IMR-90 (cell line): ENCODE measurements around the gene DAB1. TPM values are rescaled to one million over a fixed set of nuclear protein-coding genes. Genes with fewer than 3 reads are reported as not detected.

Experiments
- ATAC-seq: fragments of 200-7000 bp; cut with Tn5 transposase; 2 replicates; pipeline ENCODE4 v1.9.1; 2020; ENCODE audit warnings: low read depth, mild to moderate bottlenecking, moderate library complexity
- BruUV-seq: library from RNA; stranded (reverse); fragments of 400-500 nt; replicated peaks from 2 replicates; lab custom pipeline; 2021; lab: Mats Ljungman, UMichigan
- CTCF ChIA-PET: fragments of 300-600 bp; formaldehyde crosslinking; extraction: SDS; loops from one replicate; lab custom pipeline; 2021; ENCODE audit warnings: antibody characterized with exemption; lab: Yijun Ruan, JAX
- POLR2A ChIA-PET: fragments of 300-600 bp; sonication (Branson Sonifier 250); formaldehyde crosslinking; loops from one replicate; lab custom pipeline; 2022; ENCODE audit warnings: antibody characterized with exemption; ENCODE audit not compliant: unreplicated experiment; lab: Charles Lee
- DNase-seq: peaks from one replicate; pipeline ENCODE4 v3.0.0; 2013
- H2AFZ ChIP-seq: replicated peaks from 2 replicates; pipeline ENCODE3; 2013; ENCODE audit warnings: low read length, mild to moderate bottlenecking; ENCODE audit not compliant: poor library complexity
- H2AK5ac ChIP-seq: 2 replicates; pipeline ENCODE4 v1.6.1; 2013; ENCODE audit warnings: low read depth, low read length, inconsistent platforms
- H2AK9ac ChIP-seq: replicated peaks from 2 replicates; pipeline ENCODE3; 2013; ENCODE audit warnings: mild to moderate bottlenecking, low read depth, low read length, moderate library complexity; ENCODE audit not compliant: poor library complexity
- H2BK120ac ChIP-seq: 2 replicates; pipeline ENCODE4 v1.6.1; 2013; ENCODE audit warnings: low read depth, low read length, inconsistent platforms
- H2BK15ac ChIP-seq: 3 replicates; pipeline ENCODE4 v1.6.1; 2013; ENCODE audit warnings: low read depth, low read length, inconsistent platforms
- H2BK20ac ChIP-seq: 2 replicates; pipeline ENCODE4 v1.6.1; 2013; ENCODE audit warnings: low read depth, mild to moderate bottlenecking, inconsistent platforms, low read length, moderate library complexity
- H2BK5ac ChIP-seq: 2 replicates; pipeline ENCODE4 v1.6.1; 2013; ENCODE audit warnings: mild to moderate bottlenecking, low read depth, low read length, inconsistent platforms; ENCODE audit not compliant: poor library complexity, severe bottlenecking
- H3K14ac ChIP-seq: replicated peaks from 2 replicates; pipeline ENCODE4 v1.6.1; 2013; ENCODE audit warnings: low read depth, low read length, inconsistent platforms
- H3K18ac ChIP-seq: 2 replicates; pipeline ENCODE4 v1.6.1; 2013; ENCODE audit warnings: low read depth, low read length, control low read depth
- H3K23ac ChIP-seq: 2 replicates; pipeline ENCODE4 v1.6.1; 2013; ENCODE audit warnings: low read depth, low read length, inconsistent platforms
- H3K27ac ChIP-seq: 2 replicates; pipeline ENCODE4 v1.5.1; 2013; ENCODE audit warnings: mild to moderate bottlenecking, control low read depth, low read length; ENCODE audit not compliant: insufficient read depth
- H3K27me3 ChIP-seq: 2 replicates; pipeline ENCODE4 v1.6.1; 2013; ENCODE audit warnings: low read length; ENCODE audit not compliant: control insufficient read depth, insufficient read depth
- H3K36me3 ChIP-seq: 2 replicates; pipeline ENCODE4 v1.6.1; 2013; ENCODE audit warnings: low read length, mixed read lengths; ENCODE audit not compliant: control insufficient read depth, insufficient read depth
- H3K4ac ChIP-seq: 2 replicates; pipeline ENCODE4 v1.6.1; 2013; ENCODE audit warnings: low read depth, low read length, inconsistent platforms
- H3K4me1 ChIP-seq: 2 replicates; pipeline ENCODE4 v1.6.1; 2013; ENCODE audit warnings: low read length, mixed read lengths; ENCODE audit not compliant: control insufficient read depth, insufficient read depth
- H3K4me2 ChIP-seq: 2 replicates; pipeline ENCODE4 v1.6.1; 2013; ENCODE audit warnings: low read depth, mild to moderate bottlenecking, control low read depth, low read length, moderate library complexity
- H3K4me3 ChIP-seq: 2 replicates; pipeline ENCODE4 v1.5.1; 2013; ENCODE audit warnings: low read depth, mild to moderate bottlenecking, control low read depth, low read length, moderate library complexity; ENCODE audit not compliant: insufficient read depth
- H3K56ac ChIP-seq: 2 replicates; pipeline ENCODE4 v1.6.1; 2013; ENCODE audit warnings: low read length, inconsistent platforms; ENCODE audit not compliant: insufficient read depth; ENCODE audit errors: extremely low read depth
- H3K79me1 ChIP-seq, 2 experiments: 2 replicates each; pipeline ENCODE4 v1.6.1; 2013; ENCODE audit warnings: low read length in 2 of 2, inconsistent platforms in 1 of 2, low read depth in 1 of 2
- H3K9ac ChIP-seq: 2 replicates; pipeline ENCODE4 v1.6.1; 2013; ENCODE audit warnings: low read depth, low read length, control low read depth
- H3K9me1 ChIP-seq: 2 replicates; pipeline ENCODE4 v1.6.1; 2013; ENCODE audit warnings: low read length, inconsistent platforms; ENCODE audit not compliant: insufficient read depth
- H3K9me3 ChIP-seq: 2 replicates; pipeline ENCODE4 v1.6.1; 2013; ENCODE audit warnings: low read length; ENCODE audit not compliant: control insufficient read depth, insufficient read depth
- H4K20me1 ChIP-seq: 2 replicates; pipeline ENCODE4 v1.6.1; 2013; ENCODE audit warnings: low read length, inconsistent platforms; ENCODE audit not compliant: insufficient read depth
- H4K5ac ChIP-seq: 2 replicates; pipeline ENCODE4 v1.6.1; 2013; ENCODE audit warnings: mild to moderate bottlenecking, low read depth, low read length, control low read depth
- H4K8ac ChIP-seq, 2 experiments: 2 replicates each; pipeline ENCODE4 v1.6.1; 2013; ENCODE audit warnings: low read depth in 2 of 2, low read length in 2 of 2, control low read depth in 1 of 2, inconsistent platforms in 1 of 2
- H4K91ac ChIP-seq: 2 replicates; pipeline ENCODE4 v1.6.1; 2013; ENCODE audit warnings: low read depth, low read length, inconsistent platforms; ENCODE audit not compliant: insufficient read depth
- CHD1 ChIP-seq: IDR thresholded peaks from 2 replicates; pipeline ENCODE4 v1.6.1; 2012; ENCODE audit warnings: low read depth, low read length, improper control_type of control experiment
- FOS ChIP-seq: fragments of 150-350 bp; IDR thresholded peaks from 2 replicates; pipeline ENCODE4 v1.6.1; 2016; ENCODE audit warnings: low read depth, low read length
- MAFK ChIP-seq: IDR thresholded peaks from 2 replicates; pipeline ENCODE4 v1.6.1; 2012; ENCODE audit warnings: low read depth, low read length, improper control_type of control experiment
- NFE2L2 ChIP-seq: fragments of 150-350 bp; IDR thresholded peaks from 2 replicates; pipeline ENCODE4 v1.6.1; 2016; ENCODE audit warnings: low read depth, mild to moderate bottlenecking, low read length
- WGBS, 2 experiments: methylation state at CpG; one replicate each; pipeline versions ENCODE4 v1.1.5 to v1.1.7; 2013; ENCODE audit warnings: missing lambda C conversion rate in 2 of 2; ENCODE audit not compliant: insufficient read length in 1 of 2; ENCODE audit errors: extremely low coverage in 2 of 2; 5-methylcytosine and 5-hydroxymethylcytosine counted together
- dilution Hi-C: fragments of 300-500 bp; cut with HindIII; formaldehyde crosslinking; loops from one replicate; pipeline ENCODE4 v1.14.3; 2018; ENCODE audit warnings: low sequenced_read_pairs; ENCODE audit not compliant: unreplicated experiment
- in situ Hi-C: fragments of 300-500 bp; cut with MboI; formaldehyde crosslinking; loops from 3 replicates; pipeline ENCODE4 v1.14.3; 2019; ENCODE audit warnings: low sequenced_read_pairs, inconsistent platforms, mixed read lengths
- intact Hi-C: fragments of 100-400 bp; cut with micrococcal nuclease; formaldehyde crosslinking; loops from 2 replicates; pipeline ENCODE4 v1.10.0; 2022
- polyA plus RNA-seq, 3 experiments: library from polyadenylated mRNA; depleted of rRNA; stranded (reverse); fragments of >200 nt; gene quantifications; 2 replicates each; pipeline ENCODE4 v1.2.3, GENCODE V29; 2012; ENCODE audit warnings: low replicate concordance in 1 of 3
- total RNA-seq: library from RNA; depleted of rRNA; stranded (reverse); fragments of >200 nt; gene quantifications from 2 replicates; pipeline ENCODE4 v1.2.3, GENCODE V29; 2012
- TF ChIP-seq, protein P1 (sequence below): fragments of 150-350 bp; IDR thresholded peaks from 2 replicates; pipeline ENCODE4 v1.6.1; 2017; ENCODE audit warnings: mild to moderate bottlenecking, antibody characterized with exemption, low read length, low read depth
- TF ChIP-seq, protein P2 (sequence below): conservative IDR thresholded peaks from 2 replicates; pipeline ENCODE4 v1.5.1; 2012; ENCODE audit warnings: mild to moderate bottlenecking, low read depth, low read length, improper control_type of control experiment

The DAB1 gene
- total and polyA plus RNA-seq, 2 of the 4 experiments (the other 2 are of a cell fraction): 0.18 to 0.41 TPM

- H2BK20ac ChIP-seq: no peak overlapping the region
Measured at GRCh38 chr1:57362480-57362879, 61.4 kb downstream of the DAB1 start.

More at GRCh38 chr1:57362480-57362879, 61.4 kb downstream of the DAB1 start:
- H3K79me1 ChIP-seq: no peaks in the 10 kb centered on the region
- no peak overlapping the region for H3K23ac ChIP-seq
- intact Hi-C loops: loop anchor here (2.0 kb wide), 1 partner anchor 30 kb away; no protein-coding TSS in a partner anchor
- no peak overlapping the region for H3K4ac ChIP-seq
- H4K91ac ChIP-seq: no peak overlapping the region
- no peaks in the 10 kb centered on the region for H3K27me3 ChIP-seq
- H3K4me1 ChIP-seq: no peaks in the 10 kb centered on the region; the same call in 1 of the 2 replicates
- ChIA-PET CTCF (no interaction called here), POLR2A (no interaction called here)
- ATAC-seq (no peak), DNase-seq (no peak)
- no peak overlapping the region for H3K14ac ChIP-seq
- H2AK5ac ChIP-seq: no peak overlapping the region
- H3K18ac ChIP-seq: no peak overlapping the region
- no peaks in the 10 kb centered on the region for H3K9me1 ChIP-seq
- no peak overlapping the region for H3K4me2 ChIP-seq
- H4K20me1 ChIP-seq: no peaks in the 10 kb centered on the region
- H2BK120ac ChIP-seq: no peak overlapping the region
- H3K9me3 ChIP-seq: no peaks in the 10 kb centered on the region
- no peaks in the 10 kb centered on the region for H3K36me3 ChIP-seq
- no peak overlapping the region for H2AK9ac ChIP-seq
- no peak overlapping the region for H2BK15ac ChIP-seq
- no TSS peak for BruUV-seq
- no peak overlapping the region for H4K5ac ChIP-seq
- no peak overlapping the region for H3K56ac ChIP-seq
- no peak overlapping the region for H4K8ac ChIP-seq
- H3K9ac ChIP-seq: no peak overlapping the region
- H3K27ac ChIP-seq: no peak overlapping the region
- no peak overlapping the region for H2AFZ ChIP-seq
- H2BK5ac ChIP-seq: no peak overlapping the region
- no peak for TF ChIP-seq MAFK
- TF ChIP-seq, protein P1, sequence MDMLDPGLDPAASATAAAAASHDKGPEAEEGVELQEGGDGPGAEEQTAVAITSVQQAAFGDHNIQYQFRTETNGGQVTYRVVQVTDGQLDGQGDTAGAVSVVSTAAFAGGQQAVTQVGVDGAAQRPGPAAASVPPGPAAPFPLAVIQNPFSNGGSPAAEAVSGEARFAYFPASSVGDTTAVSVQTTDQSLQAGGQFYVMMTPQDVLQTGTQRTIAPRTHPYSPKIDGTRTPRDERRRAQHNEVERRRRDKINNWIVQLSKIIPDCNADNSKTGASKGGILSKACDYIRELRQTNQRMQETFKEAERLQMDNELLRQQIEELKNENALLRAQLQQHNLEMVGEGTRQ: no peak
- TF ChIP-seq, protein P2, sequence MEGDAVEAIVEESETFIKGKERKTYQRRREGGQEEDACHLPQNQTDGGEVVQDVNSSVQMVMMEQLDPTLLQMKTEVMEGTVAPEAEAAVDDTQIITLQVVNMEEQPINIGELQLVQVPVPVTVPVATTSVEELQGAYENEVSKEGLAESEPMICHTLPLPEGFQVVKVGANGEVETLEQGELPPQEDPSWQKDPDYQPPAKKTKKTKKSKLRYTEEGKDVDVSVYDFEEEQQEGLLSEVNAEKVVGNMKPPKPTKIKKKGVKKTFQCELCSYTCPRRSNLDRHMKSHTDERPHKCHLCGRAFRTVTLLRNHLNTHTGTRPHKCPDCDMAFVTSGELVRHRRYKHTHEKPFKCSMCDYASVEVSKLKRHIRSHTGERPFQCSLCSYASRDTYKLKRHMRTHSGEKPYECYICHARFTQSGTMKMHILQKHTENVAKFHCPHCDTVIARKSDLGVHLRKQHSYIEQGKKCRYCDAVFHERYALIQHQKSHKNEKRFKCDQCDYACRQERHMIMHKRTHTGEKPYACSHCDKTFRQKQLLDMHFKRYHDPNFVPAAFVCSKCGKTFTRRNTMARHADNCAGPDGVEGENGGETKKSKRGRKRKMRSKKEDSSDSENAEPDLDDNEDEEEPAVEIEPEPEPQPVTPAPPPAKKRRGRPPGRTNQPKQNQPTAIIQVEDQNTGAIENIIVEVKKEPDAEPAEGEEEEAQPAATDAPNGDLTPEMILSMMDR: no peak
- TF ChIP-seq CHD1: no peak
- TF ChIP-seq FOS: no peak
- no peak for TF ChIP-seq NFE2L2
- no CpG with 5 or more reads among the region's 2 CpGs for WGBS, 2 experiments
- dilution Hi-C loops: no loop called here
- in situ Hi-C loops: no loop called here
- no peak overlapping the region for H3K4me3 ChIP-seq
